Transverse colon (tissue), 4 donors: ENCODE measurements around the gene CACNG6. TPM values are rescaled to one million over a fixed set of nuclear protein-coding genes. Genes with fewer than 3 reads are reported as not detected.

ENCODE experiments used
- DNase-seq: peaks from one replicate; pipeline ENCODE4 v3.0.0-alpha.2; 2019
- H3K27ac ChIP-seq, 4 donors: fragments of 200-600 bp; sonication (generic); 2 replicates each; pipeline ENCODE4 v1.5.1; 2016 to 2018; ENCODE audit warnings: inconsistent platforms in 4 of 4
- H3K27me3 ChIP-seq: fragments of 200-600 bp; sonication (generic); 2 replicates; pipeline ENCODE4 v1.5.1; 2017; ENCODE audit warnings: inconsistent platforms
- H3K36me3 ChIP-seq, 4 donors: fragments of 200-600 bp; sonication (generic); 2 replicates each; pipeline ENCODE4 v1.5.1; 2017 to 2019; ENCODE audit warnings: inconsistent platforms in 4 of 4
- H3K4me1 ChIP-seq, 4 donors: fragments of 200-600 bp; sonication (generic); 2 replicates each; pipeline ENCODE4 v1.5.1; 2017 to 2020; ENCODE audit warnings: inconsistent platforms in 4 of 4
- H3K4me3 ChIP-seq, 4 donors: fragments of 200-600 bp; sonication (generic); 1 replicate in 1 of 4; 2 replicates in 3 of 4; pipeline versions ENCODE4 v1.5.1 to v1.6.1; 2017 to 2019; ENCODE audit warnings: inconsistent platforms in 4 of 4
- H3K9me3 ChIP-seq, 2 donors: fragments of 200-600 bp; sonication (generic); 2 replicates each; pipeline ENCODE4 v1.5.1; 2017 to 2019; ENCODE audit warnings: inconsistent platforms in 2 of 2
- CTCF ChIP-seq, 5 experiments: fragments of 200-600 bp in 3 of 5; fragments of 450-650 bp in 2 of 5; sonication (generic) in 3 of 5; IDR thresholded peaks; 1 replicate in 2 of 5; 2 replicates in 3 of 5; pipeline ENCODE4 v1.5.1; 2016 to 2017; ENCODE audit warnings: antibody characterized with exemption in 5 of 5, inconsistent platforms in 3 of 5, mild to moderate bottlenecking in 2 of 5, moderate library complexity in 1 of 5
- EP300 ChIP-seq: sonication (generic); formaldehyde crosslinking; IDR thresholded peaks from one replicate; pipeline ENCODE4 v1.6.1; 2017; ENCODE audit warnings: antibody characterized with exemption, low read depth
- POLR2A ChIP-seq: fragments of 450-650 bp; IDR thresholded peaks from one replicate; pipeline ENCODE4 v1.6.1; 2016; ENCODE audit warnings: antibody characterized with exemption, mild to moderate bottlenecking, moderate library complexity
- POLR2AphosphoS5 ChIP-seq, 3 donors: sonication (generic); formaldehyde crosslinking; IDR thresholded peaks; one replicate each; pipeline ENCODE4 v1.6.1; 2016; ENCODE audit warnings: antibody characterized with exemption in 3 of 3
- WGBS, 2 donors: methylation state at CpG; one replicate each; pipeline ENCODE4 v1.1.5; 2018; ENCODE audit warnings: low coverage in 1 of 2; 5-methylcytosine and 5-hydroxymethylcytosine counted together
- in situ Hi-C, 4 donors: fragments of 200-750 bp; cut with MboI; loops; one replicate each; pipeline versions ENCODE4 v1.15.0 to v1.15.1; 2017; ENCODE audit warnings: low sequenced_read_pairs in 3 of 4, low pct_ligation_motif_present in 1 of 4, low pct_unique_long_range_greater_than_20kb in 1 of 4
- intact Hi-C: fragments of 100-400 bp; cut with DNase I; formaldehyde crosslinking; loops from one replicate; pipeline ENCODE4 v1.15.1; 2023; ENCODE audit warnings: low total_unique reads
- total RNA-seq, 4 donors: library from RNA; depleted of rRNA; stranded (reverse); fragments of >200 nt; gene quantifications; one replicate each; pipeline ENCODE4 v1.1.0, GENCODE V29; 2016

CACNG6 gene
- total RNA-seq, 4 donors from 2014 or later = not detected

DNA sequence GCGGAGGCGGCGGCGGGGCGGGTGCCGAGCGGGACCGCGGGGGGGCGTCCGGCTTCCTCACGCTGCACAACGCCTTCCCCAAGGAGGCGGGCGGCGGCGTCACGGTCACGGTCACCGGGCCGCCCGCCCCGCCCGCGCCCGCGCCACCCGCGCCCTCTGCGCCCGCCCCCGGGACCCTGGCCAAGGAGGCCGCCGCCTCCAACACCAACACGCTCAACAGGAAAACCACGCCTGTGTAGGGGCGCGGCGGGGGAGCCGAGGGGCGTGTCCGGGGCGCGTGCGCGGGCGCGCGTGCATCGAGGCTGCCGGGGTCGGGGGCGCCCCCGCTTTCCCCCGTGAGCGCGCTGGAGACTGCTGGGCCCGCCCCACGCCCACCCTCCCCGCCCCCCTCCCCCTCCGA lies 8.8 kb upstream of the CACNG6 start:
- no peak overlapping the region for H3K27ac ChIP-seq
- H3K9me3 ChIP-seq = no peaks in the 10 kb centered on the region
- peak overlapping the region in 1 of 4 donors; percentile 36 for H3K4me3 ChIP-seq
- WGBS, 2 donors = 42% methylated on average over 21 of the region's 61 CpGs; no CpG with 5 or more reads in 1 of the 2 donors
- peaks cover 0 to 27% (median 6%) of the 10 kb centered on the region in 4 donors for H3K4me1 ChIP-seq
- in situ Hi-C loops = no loop called here
- peaks cover 66% of the 10 kb centered on the region for H3K27me3 ChIP-seq
- peak; percentile 30 for DNase-seq
- TF ChIP-seq POLR2AphosphoS5 (IDR thresholded peaks at IDR 0.05) (no peak), CTCF (IDR thresholded peaks at IDR 0.05) (no peak), EP300 (no peak), POLR2A (no peak)
- intact Hi-C loops = no loop called here
- H3K36me3 ChIP-seq = no peaks in the 10 kb centered on the region

DNA sequence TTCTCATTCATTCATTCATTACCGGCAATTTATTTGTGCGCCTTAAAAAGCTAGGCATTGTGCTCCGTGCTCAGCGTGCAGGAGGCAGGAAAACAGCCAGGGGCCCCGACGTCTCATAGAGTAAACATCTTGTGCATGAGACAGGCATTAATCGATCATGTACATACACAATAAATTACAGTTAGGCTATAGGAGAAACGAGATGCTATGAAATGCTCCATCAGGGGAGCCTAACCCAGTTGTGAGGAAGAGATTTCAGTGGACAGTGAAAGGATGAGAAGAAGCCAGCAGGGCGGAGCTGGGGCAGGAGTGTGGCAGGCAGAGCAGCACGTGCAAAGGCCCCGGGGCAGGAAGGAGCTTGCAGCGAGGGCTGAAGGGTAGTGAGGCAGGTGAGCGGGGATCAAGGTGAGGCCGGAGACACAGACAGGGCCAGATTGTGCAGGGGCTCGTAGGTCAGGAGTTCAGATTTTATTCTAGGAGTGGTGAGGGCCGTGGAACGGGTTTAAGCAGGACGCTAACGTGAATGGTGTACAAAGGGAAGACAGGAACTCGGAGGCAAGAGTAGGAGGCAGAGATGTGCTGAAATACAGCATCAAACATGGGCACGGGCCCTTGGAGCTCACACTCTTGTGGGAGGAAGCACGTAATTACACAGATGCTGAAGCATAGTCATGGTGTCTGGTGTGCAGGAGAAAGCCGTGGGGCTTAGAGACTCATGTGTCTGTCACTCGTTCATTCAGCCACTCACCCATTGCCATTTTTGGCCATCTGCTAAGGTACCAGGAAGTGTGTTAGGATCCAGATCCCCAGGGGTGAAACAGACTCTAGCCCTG lies 7.8 kb upstream of the CACNG6 start:
- no peaks in the 10 kb centered on the region for H3K9me3 ChIP-seq
- no peak overlapping the region for H3K27ac ChIP-seq
- no peak for DNase-seq
- H3K36me3 ChIP-seq = no peaks in the 10 kb centered on the region
- intact Hi-C loops (no loop called here), in situ Hi-C loops (no loop called here)
- peaks cover 56% of the 10 kb centered on the region for H3K27me3 ChIP-seq
- WGBS, 2 donors = 78% methylated on average over 24 of the region's 24 CpGs; no CpG with 5 or more reads in 1 of the 2 donors
- no peak overlapping the region for H3K4me3 ChIP-seq
- peaks cover 0 to 18% (median 6%) of the 10 kb centered on the region in 4 donors for H3K4me1 ChIP-seq
- TF ChIP-seq EP300 = no peak
- TF ChIP-seq POLR2AphosphoS5 (IDR thresholded peaks at IDR 0.05) = no peak
- no peak for TF ChIP-seq POLR2A
- no peak for TF ChIP-seq CTCF (IDR thresholded peaks at IDR 0.05)

DNA sequence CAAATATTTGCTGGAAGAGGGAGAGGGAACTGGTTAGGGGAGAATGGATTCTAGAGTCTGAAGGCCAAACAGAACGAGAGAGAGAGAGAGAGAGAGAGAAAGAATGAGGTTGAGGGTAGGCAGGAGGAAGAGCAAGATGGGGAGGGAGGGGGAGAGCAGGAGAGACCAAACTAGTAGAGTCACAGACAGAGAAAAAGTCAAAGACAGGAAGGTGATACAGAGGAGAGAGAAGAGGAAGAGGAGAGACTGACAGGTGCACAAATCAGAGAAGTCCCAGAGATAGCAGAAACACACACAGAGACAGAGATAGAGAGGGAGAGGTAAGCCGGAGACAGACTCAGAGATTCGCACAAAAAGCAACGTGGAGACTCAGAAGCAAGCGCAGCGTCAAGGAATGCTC lies 5.6 kb upstream of the CACNG6 start:
- in situ Hi-C loops (no loop called here), intact Hi-C loops (no loop called here)
- peaks cover 40% of the 10 kb centered on the region for H3K27me3 ChIP-seq
- no peak overlapping the region for H3K27ac ChIP-seq
- DNase-seq = no peak
- no peaks in the 10 kb centered on the region for H3K36me3 ChIP-seq
- WGBS, 2 donors = 66 to 81% methylated on average over 4 to 6 of the region's 6 CpGs
- H3K4me3 ChIP-seq = no peak overlapping the region
- H3K4me1 ChIP-seq = peaks cover 0 to 10% (median 6%) of the 10 kb centered on the region in 4 donors
- H3K9me3 ChIP-seq = no peaks in the 10 kb centered on the region
- TF ChIP-seq POLR2A = no peak
- TF ChIP-seq CTCF (IDR thresholded peaks at IDR 0.05) = no peak
- TF ChIP-seq EP300 = no peak
- TF ChIP-seq POLR2AphosphoS5 (IDR thresholded peaks at IDR 0.05) = no peak

DNA sequence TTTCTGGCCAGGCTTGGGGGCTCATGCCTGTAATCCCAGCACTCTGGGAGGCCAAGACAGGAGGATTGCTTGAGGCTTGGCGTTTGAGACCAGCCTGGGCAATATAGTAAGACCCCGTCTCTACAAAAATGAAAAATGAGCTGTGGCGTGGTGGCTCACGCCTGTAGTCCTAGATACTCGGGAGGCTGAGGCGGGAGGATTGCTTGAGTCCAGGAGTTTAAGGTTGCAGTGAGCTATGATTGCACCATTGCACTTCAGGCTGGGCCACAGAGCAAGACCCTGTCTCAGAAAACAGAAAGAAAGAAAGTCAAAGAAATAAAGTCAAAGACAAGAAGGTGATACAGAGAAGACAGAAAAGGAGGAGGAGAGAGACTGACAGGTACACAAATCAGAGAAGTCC lies 2.5 kb upstream of the CACNG6 start:
- no peak for DNase-seq
- Histone ChIP-seq H3K4me3 (no peak overlapping the region), H3K36me3 (no peaks in the 10 kb centered on the region), H3K4me1 (peaks cover 3 to 9% (median 7%) of the 10 kb centered on the region in 4 donors), H3K27me3 (peaks cover 40% of the 10 kb centered on the region), H3K9me3 (no peaks in the 10 kb centered on the region), H3K27ac (no peak overlapping the region)
- in situ Hi-C loops (no loop called here), intact Hi-C loops (no loop called here)
- no peak for TF ChIP-seq CTCF (IDR thresholded peaks at IDR 0.05)
- no peak for TF ChIP-seq POLR2A
- TF ChIP-seq POLR2AphosphoS5 (IDR thresholded peaks at IDR 0.05) = no peak
- no peak for TF ChIP-seq EP300
- WGBS, 2 donors = 89% methylated on average over 6 of the region's 6 CpGs; no CpG with 5 or more reads in 1 of the 2 donors
